ENCODE results near the gene MYBPC3.

DNA sequence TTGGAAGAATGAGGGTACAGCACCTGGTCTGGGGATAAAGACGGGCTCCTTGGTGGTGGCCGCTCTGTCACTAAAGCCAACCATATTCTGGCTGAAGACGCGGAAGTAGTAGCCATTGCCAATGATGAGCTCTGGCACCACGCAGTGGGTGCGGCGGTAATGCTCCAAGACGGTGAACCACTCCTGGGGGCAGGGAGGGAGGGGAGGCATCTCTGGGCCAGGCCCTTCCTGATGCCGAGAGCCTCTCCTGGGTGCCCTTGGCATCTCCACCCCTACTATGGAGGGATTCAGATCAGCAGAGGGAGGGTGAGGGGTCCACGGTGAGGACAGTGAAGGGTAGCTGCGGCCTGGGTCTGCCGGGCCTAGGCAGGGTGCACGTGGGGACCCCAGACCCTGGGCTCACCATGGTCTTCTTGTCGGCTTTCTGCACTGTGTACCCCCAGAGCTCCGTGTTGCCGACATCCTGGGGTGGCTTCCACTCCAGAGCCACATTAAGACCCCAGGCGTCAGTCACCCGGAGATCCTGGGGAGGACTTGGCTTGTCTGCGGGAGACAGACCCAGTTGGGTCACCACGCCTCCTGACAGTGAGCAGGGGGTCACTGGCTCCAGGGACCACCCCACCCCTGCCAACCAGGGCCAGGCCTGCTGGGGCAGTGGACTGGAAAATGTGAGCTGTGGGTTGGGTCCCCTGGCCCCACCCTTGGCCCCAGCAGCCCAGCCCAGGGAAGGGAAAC is 19.5 kb downstream of the MYBPC3 start:
- TF ChIP-seq, protein P1, sequence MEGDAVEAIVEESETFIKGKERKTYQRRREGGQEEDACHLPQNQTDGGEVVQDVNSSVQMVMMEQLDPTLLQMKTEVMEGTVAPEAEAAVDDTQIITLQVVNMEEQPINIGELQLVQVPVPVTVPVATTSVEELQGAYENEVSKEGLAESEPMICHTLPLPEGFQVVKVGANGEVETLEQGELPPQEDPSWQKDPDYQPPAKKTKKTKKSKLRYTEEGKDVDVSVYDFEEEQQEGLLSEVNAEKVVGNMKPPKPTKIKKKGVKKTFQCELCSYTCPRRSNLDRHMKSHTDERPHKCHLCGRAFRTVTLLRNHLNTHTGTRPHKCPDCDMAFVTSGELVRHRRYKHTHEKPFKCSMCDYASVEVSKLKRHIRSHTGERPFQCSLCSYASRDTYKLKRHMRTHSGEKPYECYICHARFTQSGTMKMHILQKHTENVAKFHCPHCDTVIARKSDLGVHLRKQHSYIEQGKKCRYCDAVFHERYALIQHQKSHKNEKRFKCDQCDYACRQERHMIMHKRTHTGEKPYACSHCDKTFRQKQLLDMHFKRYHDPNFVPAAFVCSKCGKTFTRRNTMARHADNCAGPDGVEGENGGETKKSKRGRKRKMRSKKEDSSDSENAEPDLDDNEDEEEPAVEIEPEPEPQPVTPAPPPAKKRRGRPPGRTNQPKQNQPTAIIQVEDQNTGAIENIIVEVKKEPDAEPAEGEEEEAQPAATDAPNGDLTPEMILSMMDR (IDR thresholded peaks at IDR 0.05), result no peak
- TF ChIP-seq POLR2A (IDR thresholded peaks at IDR 0.05) (no peak), POLR2AphosphoS5 (IDR thresholded peaks at IDR 0.05) (no peak)
